Ovary (tissue), 3 donors: Measurements from ENCODE around the gene MBNL1.

ENCODE experiments used
- CTCF ChIP-seq, 3 donors: fragments of 450-650 bp in 2 of 3; fragments of 200-600 bp in 1 of 3; IDR thresholded peaks; one replicate each; pipeline versions ENCODE4 v1.5.1 to v1.8.0; 2016 to 2022; ENCODE audit warnings: antibody characterized with exemption in 3 of 3, mild to moderate bottlenecking in 1 of 3
- EP300 ChIP-seq: sonication (generic); formaldehyde crosslinking; IDR thresholded peaks from one replicate; pipeline ENCODE4 v1.6.1; 2017; ENCODE audit warnings: antibody characterized with exemption
- POLR2A ChIP-seq: fragments of 450-650 bp; IDR thresholded peaks from one replicate; pipeline ENCODE4 v1.6.1; 2017; ENCODE audit warnings: antibody characterized with exemption, mild to moderate bottlenecking, moderate library complexity
- donor health status: DM: no; HTN: no; CAD: no.

GRCh38 chr3:152459118-152459515 is 190.4 kb downstream of the MBNL1 start:
- TF ChIP-seq CTCF (IDR thresholded peaks at IDR 0.05) (no peak), POLR2A (no peak), EP300 (no peak)
